GM12878 (cell line): ENCODE data around the gene MRPS12. TPM values are rescaled to one million over a fixed set of nuclear protein-coding genes. Genes with fewer than 3 reads are reported as not detected.

Source experiments
- BACH1 ChIP-seq: fragments of 450-650 bp; IDR thresholded peaks from 2 replicates; pipeline ENCODE4 v1.6.1; 2017; ENCODE audit warnings: mild to moderate bottlenecking, borderline replicate concordance
- CEBPZ ChIP-seq: fragments of 150-350 bp; IDR thresholded peaks from 2 replicates; pipeline ENCODE4 v1.6.1; 2016; ENCODE audit warnings: low read depth, low read length
- CHD1 ChIP-seq: IDR thresholded peaks from 2 replicates; pipeline ENCODE4 v1.6.1; 2012; ENCODE audit warnings: low read depth, low read length, improper control_type of control experiment
- DPF2 ChIP-seq: fragments of 450-650 bp; IDR thresholded peaks from 2 replicates; pipeline ENCODE4 v1.6.1; 2017; ENCODE audit warnings: mild to moderate bottlenecking
- FOS ChIP-seq: IDR thresholded peaks from 3 replicates; pipeline ENCODE4 v1.6.1; 2011; ENCODE audit warnings: borderline replicate concordance; ENCODE audit not compliant: insufficient read length; ENCODE audit errors: extremely low read depth
- HCFC1 ChIP-seq: fragments of 150-350 bp; IDR thresholded peaks from 2 replicates; pipeline ENCODE4 v1.6.1; 2014; ENCODE audit warnings: low read length
- JUND ChIP-seq: IDR thresholded peaks from 2 replicates; pipeline ENCODE4 v1.6.1; 2012; ENCODE audit warnings: low read depth, mild to moderate bottlenecking, low read length, improper control_type of control experiment, moderate library complexity
- LARP7 ChIP-seq: fragments of 450-650 bp; IDR thresholded peaks from 2 replicates; pipeline ENCODE4 v1.6.1; 2017; ENCODE audit warnings: mild to moderate bottlenecking
- NFIC ChIP-seq: IDR thresholded peaks from 2 replicates; pipeline ENCODE4 v1.6.1; 2012; ENCODE audit warnings: low read depth, mild to moderate bottlenecking, inconsistent platforms, low read length, moderate library complexity
- NR2C2 ChIP-seq: IDR thresholded peaks from 2 replicates; pipeline ENCODE4 v1.6.1; 2011; ENCODE audit warnings: borderline replicate concordance, low read depth; ENCODE audit not compliant: control insufficient read depth, insufficient read length
- NR2F1 ChIP-seq: fragments of 450-650 bp; conservative IDR thresholded peaks from 2 replicates; pipeline ENCODE4 v1.6.1; 2017; ENCODE audit warnings: mild to moderate bottlenecking
- POLR2A ChIP-seq: IDR thresholded peaks from 2 replicates; pipeline ENCODE4 v1.6.1; 2011; ENCODE audit warnings: low read depth, mild to moderate bottlenecking, low read length
- POLR2AphosphoS5 ChIP-seq: IDR thresholded peaks from 2 replicates; pipeline ENCODE4 v1.6.1; 2011; ENCODE audit warnings: mild to moderate bottlenecking, low read length, inconsistent platforms
- RFX5 ChIP-seq: IDR thresholded peaks from 2 replicates; pipeline ENCODE4 v1.6.1; 2011; ENCODE audit warnings: low read depth, low read length, improper control_type of control experiment
- SMAD5 ChIP-seq: IDR thresholded peaks from 2 replicates; pipeline ENCODE4 v1.6.1; 2016; ENCODE audit warnings: antibody characterized with exemption, low read depth
- STAT3 ChIP-seq: IDR thresholded peaks from 2 replicates; pipeline ENCODE4 v1.6.1; 2011; ENCODE audit warnings: low read depth, low read length, improper control_type of control experiment
- SUPT20H ChIP-seq: IDR thresholded peaks from 2 replicates; pipeline ENCODE4 v1.6.1; 2011; ENCODE audit warnings: low read depth, mild to moderate bottlenecking, low read length, moderate library complexity, borderline replicate concordance; ENCODE audit not compliant: control insufficient read depth
- TARDBP ChIP-seq: IDR thresholded peaks from 2 replicates; pipeline ENCODE4 v1.6.1; 2016; ENCODE audit warnings: borderline replicate concordance
- USF1 ChIP-seq: IDR thresholded peaks from 2 replicates; pipeline ENCODE4 v1.6.1; 2011; ENCODE audit warnings: borderline replicate concordance, low read depth, mild to moderate bottlenecking, moderate library complexity, mixed read lengths, low read length; ENCODE audit not compliant: insufficient read depth; ENCODE audit errors: extremely low read length
- USF2 ChIP-seq: IDR thresholded peaks from 2 replicates; pipeline ENCODE4 v1.6.1; 2011; ENCODE audit warnings: low read depth, low read length, improper control_type of control experiment, borderline replicate concordance
- ZNF687 ChIP-seq: fragments of 450-650 bp; IDR thresholded peaks from 2 replicates; pipeline ENCODE4 v1.6.1; 2017; ENCODE audit warnings: mild to moderate bottlenecking, moderate library complexity
- polyA plus RNA-seq, 11 experiments: library from polyadenylated mRNA; depleted of rRNA in 4 of 11; unstranded in 6 of 11; stranded (reverse) in 5 of 11; fragments of >200 nt; fragmentation: Nextera tagmentation in 4 of 11; fragmentation: Illumina TruSeq in 1 of 11; extraction: Ambion mirVana in 4 of 11; extraction: Trizol in 1 of 11; gene quantifications; 1 replicate in 1 of 11; 2 replicates in 10 of 11; pipeline versions ENCODE4 v1.2.1 to v1.2.3, GENCODE V29; 2011 to 2016; ENCODE audit warnings: inconsistent platforms in 2 of 11, missing spikeins in 2 of 11, low read depth in 1 of 11
- total RNA-seq, 4 experiments: library from RNA; depleted of rRNA in 3 of 4; stranded (reverse); fragments of >200 nt in 3 of 4; fragmentation: Illumina TruSeq in 1 of 4; extraction: Trizol in 1 of 4; gene quantifications; 2 replicates each; pipeline versions ENCODE4 v1.2.1 to v1.2.3, GENCODE V29; 2013 to 2021

MRPS12 gene
- total and polyA plus RNA-seq, 10 of the 15 experiments (the other 5 are each of a cell fraction or from before 2014, with no cell fraction given), result 7.3 to 205 (median 77.3) TPM

- TF ChIP-seq CEBPZ, result no peak
- peak; percentile 15; the same call in 1 of the 2 replicates for TF ChIP-seq ZNF687
- TF ChIP-seq NFIC, result no peak
- no peak for TF ChIP-seq JUND
- TF ChIP-seq NR2C2, result no peak
- TF ChIP-seq USF1, result peak; percentile 73
- no peak for TF ChIP-seq SUPT20H
- TF ChIP-seq POLR2AphosphoS5, result peak; percentile 39; the same call in 1 of the 2 replicates
- TF ChIP-seq CHD1, result no peak
- no peak for TF ChIP-seq STAT3
- TF ChIP-seq BACH1, result no peak
- 0 out of 2 replicates have a peak, but pooled peaks have one; percentile 16 for TF ChIP-seq DPF2
- no peak for TF ChIP-seq HCFC1
- peak; percentile 22 for TF ChIP-seq USF2
- no peak for TF ChIP-seq LARP7
- no peak for TF ChIP-seq SMAD5
- TF ChIP-seq RFX5, result no peak
- no peak for TF ChIP-seq TARDBP
- no peak for TF ChIP-seq FOS
- TF ChIP-seq NR2F1, result no peak
- no peak for TF ChIP-seq POLR2A
These were observed 30.5 kb upstream of the MRPS12 start (continued) for GRCh38 chr19:38900202-38900629.
